ENCODE data around the gene SEMA4F. TPM values are rescaled to one million over a fixed set of nuclear protein-coding genes. Genes with fewer than 3 reads are reported as not detected.

Gene SEMA4F
- total RNA-seq, 1 donor from 2014 or later: 1.4 TPM

DNA sequence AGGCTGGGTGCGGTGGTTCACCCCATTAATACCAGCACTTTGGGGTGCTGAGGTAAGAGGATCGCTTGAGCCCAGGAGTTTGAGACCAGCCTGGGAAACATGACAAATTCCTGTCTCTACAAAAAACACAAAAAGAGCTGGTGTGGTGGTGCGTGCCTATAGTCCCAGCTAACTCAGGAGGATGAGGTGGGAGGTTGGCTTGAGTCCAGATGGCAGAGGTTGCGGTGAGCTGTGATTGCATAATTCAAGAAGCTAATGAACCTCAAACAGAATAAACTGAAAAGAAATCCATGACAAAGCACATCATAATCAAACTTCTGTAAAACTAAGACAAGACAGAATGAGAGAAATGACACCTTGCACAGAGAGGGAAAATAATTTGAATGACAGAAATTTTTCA is 54.8 kb downstream of the SEMA4F start:
- no peak for ATAC-seq

DNA sequence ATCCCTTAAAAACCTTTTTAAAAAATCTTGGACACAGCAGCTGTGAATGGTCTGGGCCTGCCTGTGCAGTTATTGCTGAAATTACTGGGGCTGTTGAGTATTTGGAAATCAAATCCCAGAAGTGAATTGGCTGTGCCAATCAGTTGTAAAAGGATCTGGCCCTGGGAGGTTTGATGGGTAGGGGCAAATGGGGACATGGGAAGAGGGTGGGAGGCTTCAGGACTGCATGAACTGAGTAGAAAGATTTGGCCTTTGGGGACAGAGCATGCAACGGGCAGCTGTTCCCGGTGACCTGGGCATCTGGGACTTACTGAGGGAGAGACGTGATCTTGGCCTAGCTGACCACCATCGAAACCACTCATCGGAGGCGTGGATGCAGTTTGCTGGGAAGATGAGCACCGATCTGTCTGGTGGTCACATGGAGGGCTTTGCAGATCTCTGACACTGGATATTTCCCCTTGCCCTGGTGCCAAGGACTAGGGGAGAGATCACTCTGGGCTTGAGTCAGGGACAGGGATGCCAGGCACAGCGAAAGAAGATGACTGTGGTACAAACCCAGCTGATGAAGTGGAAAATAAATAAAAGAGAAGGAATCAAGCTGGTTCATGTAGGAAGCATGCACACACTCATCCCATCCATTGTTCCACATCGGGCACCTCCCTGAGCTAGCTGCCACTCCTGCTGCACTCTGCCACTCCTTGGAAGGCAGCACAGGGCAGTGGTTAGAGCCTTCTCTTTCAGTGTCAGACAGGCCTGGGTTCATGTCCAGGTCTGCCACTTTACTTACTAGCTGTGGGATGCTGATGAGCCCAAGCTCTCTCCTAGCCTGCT is 58.4 kb downstream of the SEMA4F start:
- peak; percentile 95 for ATAC-seq

GRCh38 chr2:74714691-74715080 is 60.6 kb downstream of the SEMA4F start:
- no peak for ATAC-seq

- ATAC-seq: peak; percentile 71
Observed at GRCh38 chr2:74715081-74715791, 61.2 kb downstream of the SEMA4F start.

DNA sequence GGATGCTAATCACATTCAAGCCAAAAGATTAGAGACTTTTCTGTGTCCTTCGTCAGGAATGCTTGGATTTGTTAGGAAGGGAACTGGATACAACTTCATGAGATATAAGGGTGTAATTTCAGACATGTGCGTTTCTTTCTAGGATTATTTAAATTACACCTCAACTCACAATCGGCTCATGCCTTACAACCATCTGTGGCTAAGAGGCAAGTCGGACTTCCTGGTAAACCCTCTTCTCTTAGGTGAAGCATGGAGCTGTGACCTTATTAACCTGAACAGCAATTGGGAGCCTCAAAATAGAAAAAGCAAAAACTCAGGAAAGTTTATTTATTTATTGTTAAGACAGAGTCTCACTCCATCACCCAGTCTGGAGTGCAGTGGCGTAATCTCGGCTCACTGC is 61.8 kb downstream of the SEMA4F start:
- no peak for ATAC-seq

GRCh38 chr2:74719066-74719465 is 65.0 kb downstream of the SEMA4F start:
- ATAC-seq: peak; percentile 65

DNA sequence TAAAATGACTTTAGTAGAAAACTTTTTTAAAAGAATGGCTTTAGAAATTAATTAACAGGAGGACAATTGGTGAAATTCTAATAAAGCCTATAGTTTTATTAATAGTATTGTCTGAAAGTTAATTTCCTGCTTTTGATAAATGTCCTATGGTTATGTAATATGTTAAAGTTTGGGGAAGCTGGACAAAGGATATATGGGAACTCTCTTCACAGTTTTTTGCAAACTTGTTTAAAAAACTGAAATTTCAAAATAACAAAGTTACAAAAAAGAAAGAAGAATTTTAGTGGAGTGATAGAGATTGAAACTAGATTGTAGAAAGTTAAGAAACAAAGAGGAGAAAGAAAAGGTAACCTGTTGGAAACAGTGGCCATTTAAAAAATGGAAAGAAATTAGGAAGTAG is 67.3 kb downstream of the SEMA4F start:
- no peak for ATAC-seq

- ATAC-seq: no peak
Observed at GRCh38 chr2:74724496-74724895, 70.4 kb downstream of the SEMA4F start.

DNA sequence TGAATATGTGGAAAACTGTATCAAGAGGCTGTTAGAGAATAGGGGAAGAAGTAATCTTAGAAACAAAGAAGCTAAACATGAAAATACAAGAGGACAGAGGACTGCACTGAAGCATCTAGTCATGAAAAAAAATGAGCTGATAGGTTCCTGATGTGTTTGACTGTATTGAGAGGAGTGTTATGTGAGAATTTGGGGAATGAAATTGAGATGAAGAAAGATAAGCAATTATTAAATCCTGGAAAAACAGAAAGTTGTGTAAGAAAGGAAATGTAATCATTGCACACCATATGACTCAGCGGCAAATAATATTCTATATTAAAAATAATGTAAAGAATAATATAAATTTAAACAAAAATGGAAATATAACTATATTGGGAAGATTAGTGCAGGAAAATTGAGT is 71.2 kb downstream of the SEMA4F start:
- ATAC-seq: no peak

DNA sequence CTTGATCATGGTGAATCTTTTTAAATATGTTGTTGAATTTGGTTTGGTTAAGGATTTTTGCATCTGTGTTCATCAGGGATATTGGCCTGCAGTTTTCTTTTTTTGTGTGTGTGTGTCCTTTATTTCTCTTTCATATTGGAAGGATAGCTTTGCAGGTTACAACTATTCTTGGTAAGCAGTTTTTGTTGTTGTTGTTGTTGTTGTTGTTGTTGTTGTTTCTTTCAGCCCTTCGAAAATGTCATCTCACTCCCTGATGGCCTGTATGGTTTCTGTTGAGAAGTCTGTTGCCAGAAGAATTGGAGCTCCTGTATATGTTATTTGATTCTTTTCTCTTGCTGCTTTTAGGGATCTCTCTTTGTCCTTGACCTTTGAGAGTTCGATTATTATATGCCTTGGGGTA is 74.8 kb downstream of the SEMA4F start:
- no peak for ATAC-seq

DNA sequence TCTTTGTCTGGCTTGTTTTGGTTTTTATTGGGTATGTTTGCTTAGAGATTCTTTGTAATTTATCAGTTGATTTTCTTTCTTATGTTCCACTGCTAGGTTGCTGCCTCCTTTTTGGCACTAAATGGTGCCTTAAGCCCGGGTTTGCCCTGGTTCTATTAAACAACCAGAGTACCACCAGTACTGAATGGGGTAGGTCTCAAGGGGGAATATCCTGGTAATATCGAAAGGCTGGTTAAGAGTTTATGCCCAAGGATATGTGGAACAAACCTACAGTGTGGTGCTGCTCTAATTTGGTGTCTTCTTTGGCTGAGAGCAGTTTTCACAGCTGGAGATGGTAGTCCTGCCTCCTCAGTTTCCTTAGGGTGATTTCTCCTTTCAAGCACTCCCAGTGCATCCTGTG is 76.5 kb downstream of the SEMA4F start:
- ATAC-seq: no peak

Other genes with a start within 250 kb of the SEMA4F start
- 0.56 TPM for gene C2orf81, start 232.6 kb upstream of the SEMA4F start, total RNA-seq
- 4.3 TPM for gene WDR54, start 232.5 kb upstream of the SEMA4F start, total RNA-seq
- 18.3 TPM for gene RTKN, start 212.3 kb upstream of the SEMA4F start, total RNA-seq
- gene INO80B, start 199.2 kb upstream of the SEMA4F start, total RNA-seq: 22.6 TPM
- gene WBP1, start 195.8 kb upstream of the SEMA4F start, total RNA-seq: 30.6 TPM
- gene MOGS, start 188.9 kb upstream of the SEMA4F start, total RNA-seq: 22.6 TPM
- 87.5 TPM for gene MRPL53, start 181.6 kb upstream of the SEMA4F start, total RNA-seq
- 4.6 TPM for gene CCDC142, start 171.2 kb upstream of the SEMA4F start, total RNA-seq
- gene TTC31, start 171.2 kb upstream of the SEMA4F start, total RNA-seq: 10.5 TPM
- gene LBX2, start 154.6 kb upstream of the SEMA4F start, total RNA-seq: 0.32 TPM
- gene PCGF1, start 146.6 kb upstream of the SEMA4F start, total RNA-seq: 20.6 TPM
- not detected for gene TLX2, start 139.8 kb upstream of the SEMA4F start, total RNA-seq
- gene DQX1, start 128.0 kb upstream of the SEMA4F start, total RNA-seq: 5.6 TPM
- 74.2 TPM for gene AUP1, start 124.5 kb upstream of the SEMA4F start, total RNA-seq
- gene HTRA2, start 124.3 kb upstream of the SEMA4F start, total RNA-seq: 17.9 TPM
- 0.52 TPM for gene LOXL3, start 100.3 kb upstream of the SEMA4F start, total RNA-seq
- gene DOK1, start 99.5 kb upstream of the SEMA4F start, total RNA-seq: 0.56 TPM
- gene M1AP, start 5.9 kb upstream of the SEMA4F start, total RNA-seq: 1.6 TPM
- gene HK2, start 179.9 kb downstream of the SEMA4F start, total RNA-seq: 37.4 TPM

All from esophagus mucosa (tissue), 1 donor.